ENCODE measurements around the gene PIK3R5. TPM values are rescaled to one million over a fixed set of nuclear protein-coding genes. Genes with fewer than 3 reads are reported as not detected.

The PIK3R5 gene
- total RNA-seq, 1 donor from 2014 or later = 0.90 TPM

DNA sequence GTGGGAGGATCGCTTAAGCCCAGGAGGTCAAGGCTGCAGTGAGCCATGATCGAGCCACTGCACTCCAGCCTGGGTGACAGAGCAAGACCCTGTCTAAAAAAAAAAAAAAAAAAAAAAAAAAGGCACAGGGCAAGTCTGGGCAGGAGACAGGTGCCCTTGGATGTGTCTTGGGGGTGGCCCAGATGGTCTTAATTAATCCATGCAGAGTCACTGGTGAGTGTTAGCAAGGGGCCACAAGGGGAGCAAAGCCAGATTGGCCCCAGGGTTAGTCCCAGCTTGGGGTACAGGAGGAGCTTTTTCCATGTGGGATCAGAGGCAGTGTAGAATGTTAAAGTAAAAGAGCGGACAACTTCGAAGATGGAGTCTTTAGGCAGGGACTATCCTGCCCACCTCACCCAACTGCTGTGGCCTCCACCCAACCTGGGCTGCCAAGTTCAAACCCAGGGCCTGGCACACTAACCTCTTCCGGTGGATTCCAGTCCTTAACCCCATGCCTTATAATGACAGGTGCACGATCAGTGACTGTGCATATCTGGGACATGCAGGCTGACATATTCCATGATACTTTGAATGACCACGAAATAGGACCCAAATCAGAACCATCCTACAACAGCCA is 134.2 kb downstream of the PIK3R5 start:
- Histone ChIP-seq H3K4me1 (no peaks in the 10 kb centered on the region), H3K27me3 (no peaks in the 10 kb centered on the region), H3K4me3 (no peak overlapping the region), H3K27ac (no peak overlapping the region), H3K4me2 (no peak overlapping the region), H3K36me3 (no peaks in the 10 kb centered on the region), H3K9me3 (ENCODE audit: low read depth) (no peaks in the 10 kb centered on the region), H2AFZ (replicated peaks) (no peak overlapping the region), H3K79me2 (ENCODE audit: low read depth) (no peaks in the 10 kb centered on the region), H3K9ac (no peak overlapping the region), H3F3A (ENCODE audit: low read depth) (no peaks in the 10 kb centered on the region), H4K20me1 (ENCODE audit: low read depth) (no peaks in the 10 kb centered on the region)
- Mint-ChIP-seq H3K27ac (no peak overlapping the region), H3K4me3 (no peak overlapping the region), H3K27me3 (ENCODE audit: insufficient read depth, low read depth) (peaks cover 10% of the 10 kb centered on the region), H3K36me3 (no peaks in the 10 kb centered on the region), H3K9me3 (no peaks in the 10 kb centered on the region), H3K4me1 (peaks cover 4% of the 10 kb centered on the region)
- TF ChIP-seq EZH2phosphoT487 (IDR thresholded peaks at IDR 0.05) = no peak
- no peak for TF ChIP-seq CTCF (IDR thresholded peaks at IDR 0.05)
- TF ChIP-seq EZH2 (IDR thresholded peaks at IDR 0.05) = no peak
- DNase-seq (ENCODE audit: low spot score) = no peak

DNA sequence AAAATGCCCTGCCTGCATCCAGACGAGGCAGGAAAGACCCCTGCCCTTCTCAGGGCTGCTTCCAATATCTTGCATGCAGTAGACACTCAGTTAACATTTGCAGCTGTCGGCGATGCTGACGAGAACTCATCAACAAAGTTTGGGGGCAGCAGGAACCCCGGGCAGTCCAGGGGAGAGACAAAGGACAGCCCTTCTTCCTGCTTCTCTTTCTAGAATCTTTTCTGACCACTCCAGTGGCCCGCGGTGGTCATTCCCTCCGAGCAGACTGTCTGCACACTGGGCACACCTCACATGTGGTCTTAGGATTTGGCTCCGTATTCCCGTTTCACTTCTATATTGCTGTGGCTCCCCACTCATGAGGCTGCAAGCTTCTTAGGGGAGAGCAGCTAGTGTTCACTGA is 135.4 kb downstream of the PIK3R5 start:
- H3K4me3 Mint-ChIP-seq = no peak overlapping the region
- no peaks in the 10 kb centered on the region for H3K36me3 Mint-ChIP-seq
- no peaks in the 10 kb centered on the region for H3K4me1 ChIP-seq
- no peak overlapping the region for H3K27ac ChIP-seq
- DNase-seq (ENCODE audit: low spot score) = no peak
- H3K4me2 ChIP-seq = no peak overlapping the region
- H3K9ac ChIP-seq = no peak overlapping the region
- H3K4me1 Mint-ChIP-seq = peaks cover 4% of the 10 kb centered on the region
- H3K27ac Mint-ChIP-seq = no peak overlapping the region
- no peaks in the 10 kb centered on the region for H4K20me1 ChIP-seq (ENCODE audit: low read depth)
- H3K9me3 Mint-ChIP-seq = no peaks in the 10 kb centered on the region
- no peak overlapping the region for H3K4me3 ChIP-seq
- no peaks in the 10 kb centered on the region for H3K9me3 ChIP-seq (ENCODE audit: low read depth)
- TF ChIP-seq EZH2phosphoT487 (IDR thresholded peaks at IDR 0.05) (no peak), EZH2 (IDR thresholded peaks at IDR 0.05) (no peak), CTCF (IDR thresholded peaks at IDR 0.05) (no peak)
- H3K36me3 ChIP-seq = no peaks in the 10 kb centered on the region
- peaks cover 5% of the 10 kb centered on the region for H3K27me3 Mint-ChIP-seq (ENCODE audit: insufficient read depth, low read depth)
- no peak overlapping the region for H2AFZ ChIP-seq (replicated peaks)
- no peaks in the 10 kb centered on the region for H3F3A ChIP-seq (ENCODE audit: low read depth)
- H3K79me2 ChIP-seq (ENCODE audit: low read depth) = no peaks in the 10 kb centered on the region
- H3K27me3 ChIP-seq = no peaks in the 10 kb centered on the region

DNA sequence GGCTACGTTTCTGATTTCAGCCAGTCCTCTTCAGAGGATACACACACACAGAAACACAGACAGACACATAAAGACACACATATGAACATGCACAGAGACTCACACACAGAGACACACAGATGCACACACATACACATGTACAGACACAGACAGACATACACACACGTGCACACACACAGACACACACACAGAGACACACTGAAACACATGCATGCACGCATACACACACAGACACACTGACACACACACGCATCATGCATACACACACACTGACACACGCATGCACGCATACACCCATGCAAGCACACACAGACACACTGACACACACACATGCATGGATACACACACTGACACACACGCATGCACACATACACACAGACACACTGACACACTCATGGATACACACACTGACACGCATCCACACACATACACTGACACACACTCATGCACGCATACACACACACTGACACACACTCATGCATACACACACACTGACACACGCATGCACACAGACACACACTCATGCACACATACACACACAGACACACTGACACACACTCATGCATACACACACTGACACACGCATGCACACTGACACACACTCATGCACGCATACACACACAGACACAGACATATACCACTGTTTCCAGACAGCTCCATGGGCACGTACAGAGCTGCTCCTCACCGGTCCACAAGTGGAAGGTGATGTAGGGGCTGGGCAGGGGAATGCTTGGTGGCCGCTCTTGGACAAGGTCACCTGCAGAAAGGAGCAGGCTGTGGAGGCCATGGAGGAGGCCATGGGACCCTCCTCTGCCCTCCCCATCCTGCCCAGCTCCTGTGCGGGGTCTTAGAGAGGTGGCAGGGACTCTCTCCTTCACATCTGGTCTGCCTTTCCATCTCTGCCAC is 136.2 kb downstream of the PIK3R5 start:
- Mint-ChIP-seq H3K27ac (no peak overlapping the region), H3K27me3 (ENCODE audit: insufficient read depth, low read depth) (peaks cover 2% of the 10 kb centered on the region), H3K4me1 (peaks cover 4% of the 10 kb centered on the region), H3K4me3 (no peak overlapping the region), H3K36me3 (no peaks in the 10 kb centered on the region), H3K9me3 (peaks cover 3% of the 10 kb centered on the region)
- Histone ChIP-seq H3K36me3 (no peaks in the 10 kb centered on the region), H3K4me1 (no peaks in the 10 kb centered on the region), H3K9ac (no peak overlapping the region), H3K4me2 (no peak overlapping the region), H3K79me2 (ENCODE audit: low read depth) (no peaks in the 10 kb centered on the region), H3K27ac (no peak overlapping the region), H3K4me3 (no peak overlapping the region), H4K20me1 (ENCODE audit: low read depth) (no peaks in the 10 kb centered on the region), H3K27me3 (no peaks in the 10 kb centered on the region), H3K9me3 (ENCODE audit: low read depth) (no peaks in the 10 kb centered on the region), H2AFZ (replicated peaks) (no peak overlapping the region), H3F3A (ENCODE audit: low read depth) (no peaks in the 10 kb centered on the region)
- TF ChIP-seq CTCF (IDR thresholded peaks at IDR 0.05) (no peak), EZH2 (IDR thresholded peaks at IDR 0.05) (no peak), EZH2phosphoT487 (IDR thresholded peaks at IDR 0.05) (no peak)
- DNase-seq (ENCODE audit: low spot score) = no peak

Other genes with a start within 250 kb of the PIK3R5 start
- not detected in 2 replicates for gene CCDC42, start 220.9 kb downstream of the PIK3R5 start, total RNA-seq (ENCODE audit: low replicate concordance)
- gene SPDYE4, start 207.2 kb downstream of the PIK3R5 start, total RNA-seq (ENCODE audit: low replicate concordance) = not detected in 2 replicates
- not detected in 2 replicates for gene MFSD6L, start 166.3 kb downstream of the PIK3R5 start, total RNA-seq (ENCODE audit: low replicate concordance)
- not detected in 2 replicates for gene PIK3R6, start 98.0 kb downstream of the PIK3R5 start, total RNA-seq (ENCODE audit: low replicate concordance)
- gene NTN1, start 55.8 kb upstream of the PIK3R5 start, total RNA-seq (ENCODE audit: low replicate concordance) = 0.45 and 2.4 TPM in 2 replicates